Measurements from ENCODE around the gene RPL36.
"Not testable (repeated sequence)": the region's sequence is repeated elsewhere in the genome, so short reads cannot be mapped to it uniquely, and the experiment has no call there.

RPL36 gene

GRCh38 chr19:5707576-5708575, 17.8 kb downstream of the RPL36 start:
- DNase-seq: no peak

- DNase-seq: no peak
Observed at GRCh38 chr19:5711025-5711424, 20.9 kb downstream of the RPL36 start.

- DNase-seq: no peak
Observed at GRCh38 chr19:5711713-5712161, 21.6 kb downstream of the RPL36 start.

GRCh38 chr19:5713228-5713627, 23.1 kb downstream of the RPL36 start:
- DNase-seq: no peak

GRCh38 chr19:5714816-5715215, 24.7 kb downstream of the RPL36 start:
- no peak for DNase-seq

- no peak for DNase-seq
Observed at GRCh38 chr19:5717215-5717935, 27.3 kb downstream of the RPL36 start.

GRCh38 chr19:5718037-5718578, 28.0 kb downstream of the RPL36 start:
- DNase-seq: peak; percentile 76

GRCh38 chr19:5718579-5719273, 28.6 kb downstream of the RPL36 start:
- DNase-seq: peak; percentile 77

GRCh38 chr19:5719274-5719960, 29.3 kb downstream of the RPL36 start:
- peak; percentile 57 for DNase-seq

GRCh38 chr19:5719961-5720790, 30.1 kb downstream of the RPL36 start, which contains the start of the genes CATSPERD and LONP1:
Gene CATSPERD (plus strand): TSS chr19:5720637. CDS start chr19:5720738, 101 bp downstream.
Gene LONP1 (minus strand): TSS chr19:5720146. CDS start chr19:5720132, 14 bp downstream.
- DNase-seq: peak; percentile 98

- no peak for DNase-seq
Observed at GRCh38 chr19:5727453-5728050, 37.5 kb downstream of the RPL36 start.

GRCh38 chr19:5733172-5733571, 43.1 kb downstream of the RPL36 start:
- not testable (repeated sequence) for DNase-seq

GRCh38 chr19:5738423-5738822, 48.3 kb downstream of the RPL36 start:
- no peak for DNase-seq

Measured in stimulated activated CD4-positive, alpha-beta T cell treated with anti-CD3 and anti-CD28 coated beads, Interleukin-15, amount 100 ng/mL, for 24 hours (primary cell).